ENCODE data around the gene XYLT1. TPM values are rescaled to one million over a fixed set of nuclear protein-coding genes. Genes with fewer than 3 reads are reported as not detected.

Gene XYLT1
- total RNA-seq, 6 experiments from 2014 or later, result 0.48 to 2.0 (median 0.59) TPM

DNA sequence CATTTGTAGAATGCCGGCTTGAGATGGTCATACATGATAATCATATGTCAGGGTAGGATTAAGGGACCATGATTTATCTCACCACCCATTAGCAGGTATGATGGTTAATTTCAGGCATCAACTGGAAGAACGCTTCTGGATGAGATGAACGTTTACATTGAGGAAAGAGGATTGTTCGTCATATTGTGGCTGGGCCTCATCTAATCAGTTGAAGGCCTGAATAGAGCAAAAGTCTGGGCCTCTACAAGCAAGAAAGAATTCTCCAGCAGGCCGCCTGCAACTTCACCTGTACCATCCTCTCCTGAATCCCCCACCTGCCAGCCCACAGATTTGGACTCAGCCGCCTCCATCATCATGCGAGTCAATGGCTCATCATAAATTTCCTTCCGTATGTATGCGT lies 30.6 kb upstream of the XYLT1 start:
- no peak overlapping the region for H3K4me3 ChIP-seq
- no peaks in the 10 kb centered on the region for H3K27me3 ChIP-seq
- no peaks in the 10 kb centered on the region for H3K4me1 ChIP-seq
- TF ChIP-seq POLR2A (IDR thresholded peaks at IDR 0.05) (no peak), CTCF (IDR thresholded peaks at IDR 0.05) (no peak)
- intact Hi-C loops (cut with DNase I), result no loop called here
- WGBS (ENCODE audit: insufficient coverage, low coverage, low lambda C conversion rate, missing lambda C conversion rate), result 59% methylated on average over 8 of the region's 9 CpGs
- no peak for DNase-seq
- no peak overlapping the region for H3K27ac ChIP-seq
- no peaks in the 10 kb centered on the region for H3K9me3 ChIP-seq
- no peak for ATAC-seq
- no peaks in the 10 kb centered on the region for H3K36me3 ChIP-seq

DNA sequence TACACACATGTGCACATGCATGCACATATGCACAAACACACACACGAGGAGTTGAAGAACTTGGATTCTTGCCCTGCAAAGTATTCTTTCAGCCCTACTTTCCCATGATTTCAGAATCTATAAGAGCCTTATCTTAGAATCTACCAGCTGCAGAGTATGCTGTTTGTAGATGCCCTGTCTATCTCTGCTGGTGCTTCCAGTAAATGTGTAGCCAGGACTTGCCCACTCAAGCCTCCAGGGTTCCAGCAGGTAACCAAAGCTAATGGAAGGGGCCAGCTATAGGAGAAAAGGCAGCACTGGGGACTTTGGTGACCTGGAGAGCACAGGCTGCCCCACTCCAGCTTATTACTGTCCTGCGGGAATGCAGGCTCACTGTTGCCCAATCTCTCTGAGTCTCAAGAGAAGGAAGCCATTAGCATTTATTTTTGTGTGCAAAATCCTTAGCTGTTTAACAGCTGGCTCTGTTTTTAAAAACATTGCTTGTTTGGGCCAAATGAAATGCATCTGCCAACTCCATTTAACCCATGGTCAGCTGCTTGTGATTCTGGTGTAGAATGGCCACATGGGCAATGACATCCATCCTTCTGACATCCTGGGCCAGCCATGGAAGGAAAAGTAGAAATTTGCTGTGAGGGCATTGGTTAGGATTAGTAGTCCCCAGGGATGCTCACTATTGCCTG lies 28.6 kb upstream of the XYLT1 start:
- Histone ChIP-seq H3K36me3 (no peaks in the 10 kb centered on the region), H3K9me3 (no peaks in the 10 kb centered on the region), H3K27ac (no peak overlapping the region), H3K27me3 (no peaks in the 10 kb centered on the region), H3K4me1 (no peaks in the 10 kb centered on the region), H3K4me3 (no peak overlapping the region)
- WGBS (ENCODE audit: insufficient coverage, low coverage, low lambda C conversion rate, missing lambda C conversion rate), result 30% methylated on average over 2 of the region's 2 CpGs
- DNase-seq (no peak), ATAC-seq (no peak)
- intact Hi-C loops (cut with DNase I), result no loop called here
- TF ChIP-seq CTCF (IDR thresholded peaks at IDR 0.05) (no peak), POLR2A (IDR thresholded peaks at IDR 0.05) (no peak)

DNA sequence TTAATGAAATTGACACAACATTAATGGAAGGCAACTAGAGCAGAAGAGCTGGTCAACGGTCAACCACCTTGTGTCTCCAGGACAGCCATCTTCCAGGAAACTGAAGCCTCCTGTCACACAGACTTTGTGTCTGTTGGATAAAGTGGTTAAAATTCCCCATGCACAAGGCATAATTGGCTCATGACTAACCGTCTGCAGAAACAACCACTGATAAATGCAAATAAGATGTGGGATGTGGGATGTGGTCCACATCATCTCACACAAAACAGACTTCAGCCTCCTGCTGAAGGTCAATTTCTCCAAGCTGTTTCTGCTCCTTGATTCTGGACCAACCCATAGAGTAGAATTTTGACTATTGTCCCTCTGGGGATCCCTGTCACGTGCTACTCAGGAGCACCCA lies 26.9 kb upstream of the XYLT1 start:
- no peak for DNase-seq
- 68% methylated on average over 3 of the region's 3 CpGs for WGBS (ENCODE audit: insufficient coverage, low coverage, low lambda C conversion rate, missing lambda C conversion rate)
- H3K27ac ChIP-seq, result no peak overlapping the region
- no peaks in the 10 kb centered on the region for H3K36me3 ChIP-seq
- TF ChIP-seq POLR2A (IDR thresholded peaks at IDR 0.05) (no peak), CTCF (IDR thresholded peaks at IDR 0.05) (no peak)
- no peak for ATAC-seq
- no peak overlapping the region for H3K4me3 ChIP-seq
- H3K27me3 ChIP-seq, result no peaks in the 10 kb centered on the region
- H3K4me1 ChIP-seq, result no peaks in the 10 kb centered on the region
- H3K9me3 ChIP-seq, result no peaks in the 10 kb centered on the region
- intact Hi-C loops (cut with DNase I), result no loop called here

DNA sequence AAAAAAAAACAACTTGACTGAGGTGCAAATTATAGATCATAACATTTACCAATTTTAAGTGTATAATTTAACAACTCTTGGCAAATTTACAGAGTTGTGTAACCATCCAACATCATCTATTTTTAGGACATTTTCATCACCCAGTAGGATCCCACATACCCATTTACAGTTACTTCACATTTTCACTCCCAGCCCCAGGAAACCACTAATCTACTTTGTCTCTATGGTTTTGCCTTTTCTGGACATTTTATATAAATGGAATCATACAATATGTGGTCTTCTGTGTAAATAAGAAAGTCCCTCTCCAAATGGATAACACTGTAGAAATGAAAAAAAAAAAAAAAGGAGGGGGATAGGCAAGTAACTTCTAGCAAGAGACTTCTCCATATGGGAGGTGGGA lies 26.1 kb upstream of the XYLT1 start:
- ATAC-seq (no peak), DNase-seq (no peak)
- TF ChIP-seq POLR2A (IDR thresholded peaks at IDR 0.05), result no peak
- no peak for TF ChIP-seq CTCF (IDR thresholded peaks at IDR 0.05)
- no peak overlapping the region for H3K4me3 ChIP-seq
- no peaks in the 10 kb centered on the region for H3K27me3 ChIP-seq
- H3K27ac ChIP-seq, result no peak overlapping the region
- no peaks in the 10 kb centered on the region for H3K36me3 ChIP-seq
- H3K4me1 ChIP-seq, result no peaks in the 10 kb centered on the region
- no peaks in the 10 kb centered on the region for H3K9me3 ChIP-seq
- intact Hi-C loops (cut with DNase I), result no loop called here

DNA sequence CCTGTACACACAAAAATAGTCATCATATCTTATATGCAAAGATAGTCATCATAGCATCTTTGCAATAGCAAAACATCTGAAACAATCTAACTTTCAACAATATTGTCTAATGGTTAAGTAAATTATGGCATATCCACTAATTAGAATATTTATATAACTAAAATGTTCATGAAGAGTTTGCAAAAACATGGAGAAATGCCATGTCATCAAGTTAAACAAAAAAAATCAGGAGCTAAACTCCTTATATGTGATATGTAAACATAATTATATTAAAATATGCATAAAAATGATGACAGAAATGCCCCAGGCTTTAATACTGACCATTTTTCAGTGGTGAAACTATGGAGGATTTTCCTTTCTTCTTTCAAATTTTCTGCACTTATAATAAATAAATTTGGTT lies 22.3 kb upstream of the XYLT1 start:
- TF ChIP-seq CTCF (IDR thresholded peaks at IDR 0.05), result no peak
- TF ChIP-seq POLR2A (IDR thresholded peaks at IDR 0.05), result no peak
- intact Hi-C loops (cut with DNase I), result no loop called here
- no peaks in the 10 kb centered on the region for H3K4me1 ChIP-seq
- no peak overlapping the region for H3K4me3 ChIP-seq
- no peaks in the 10 kb centered on the region for H3K36me3 ChIP-seq
- H3K9me3 ChIP-seq, result no peaks in the 10 kb centered on the region
- no peak overlapping the region for H3K27ac ChIP-seq
- DNase-seq, result no peak
- H3K27me3 ChIP-seq, result no peaks in the 10 kb centered on the region
- ATAC-seq, result no peak
